CD8-positive, alpha-beta memory T cell (primary cell): ENCODE measurements around the gene FOXK1. TPM values are rescaled to one million over a fixed set of nuclear protein-coding genes. Genes with fewer than 3 reads are reported as not detected.

ENCODE experiments used
- CTCF ChIA-PET: fragments of 350-600 bp; sonication (Branson Sonifier 250); formaldehyde crosslinking; loops from one replicate; lab custom pipeline; 2021; ENCODE audit warnings: antibody characterized with exemption; lab: Charles Lee
- POLR2A ChIA-PET: fragments of 350-600 bp; sonication (Branson Sonifier 250); formaldehyde crosslinking; loops from one replicate; lab custom pipeline; 2021; ENCODE audit warnings: antibody characterized with exemption; lab: Charles Lee
- DNase-seq, 5 donors: peaks; one replicate each; pipeline versions ENCODE4 v3.0.0 to v3.0.0-alpha.2; 2020 to 2022; ENCODE audit warnings: mixed read lengths in 1 of 5
- H3K27ac ChIP-seq: one replicate; pipeline ENCODE4 v1.7.0; 2013; ENCODE audit warnings: low read depth, mild to moderate bottlenecking, low read length, moderate library complexity
- H3K27me3 ChIP-seq: 2 replicates; pipeline ENCODE4 v1.7.0; 2013; ENCODE audit warnings: low read length, mild to moderate bottlenecking; ENCODE audit not compliant: insufficient read depth, poor library complexity, severe bottlenecking
- H3K36me3 ChIP-seq: 2 replicates; pipeline ENCODE4 v1.7.0; 2013; ENCODE audit warnings: mild to moderate bottlenecking, low read length, moderate library complexity; ENCODE audit not compliant: insufficient read depth
- H3K4me1 ChIP-seq: 2 replicates; pipeline ENCODE4 v1.7.0; 2013; ENCODE audit warnings: mild to moderate bottlenecking, low read length, moderate library complexity; ENCODE audit not compliant: insufficient read depth
- H3K4me3 ChIP-seq: 2 replicates; pipeline ENCODE4 v1.7.0; 2013; ENCODE audit warnings: mild to moderate bottlenecking, low read length
- H3K9me3 ChIP-seq: 2 replicates; pipeline ENCODE4 v1.7.0; 2013; ENCODE audit warnings: mild to moderate bottlenecking, low read length
- H3K27ac Mint-ChIP-seq, 8 donors: one replicate each; pipeline ENCODE4 v1.8.0; 2020 to 2021; ENCODE audit warnings: mixed read lengths in 8 of 8, mild to moderate bottlenecking in 6 of 8, inconsistent platforms in 3 of 8, moderate library complexity in 3 of 8
- H3K27me3 Mint-ChIP-seq, 2 donors: one replicate each; pipeline ENCODE4 v1.8.0; 2020 to 2021; ENCODE audit warnings: mixed read lengths in 2 of 2, mild to moderate bottlenecking in 1 of 2, moderate library complexity in 1 of 2
- H3K36me3 Mint-ChIP-seq, 3 donors: one replicate each; pipeline ENCODE4 v1.8.0; 2020 to 2021; ENCODE audit warnings: mixed read lengths in 3 of 3, inconsistent platforms in 1 of 3, mild to moderate bottlenecking in 1 of 3
- H3K4me1 Mint-ChIP-seq, 3 donors: one replicate each; pipeline ENCODE4 v1.8.0; 2020 to 2021; ENCODE audit warnings: mixed read lengths in 3 of 3, inconsistent platforms in 1 of 3, mild to moderate bottlenecking in 1 of 3
- H3K4me3 Mint-ChIP-seq, 7 donors: one replicate each; pipeline ENCODE4 v1.8.0; 2020 to 2021; ENCODE audit warnings: mixed read lengths in 7 of 7, mild to moderate bottlenecking in 6 of 7, moderate library complexity in 4 of 7, inconsistent platforms in 2 of 7
- H3K9me3 Mint-ChIP-seq, 5 donors: one replicate each; pipeline ENCODE4 v1.8.0; 2020 to 2022; ENCODE audit warnings: mixed read lengths in 5 of 5, mild to moderate bottlenecking in 3 of 5, moderate library complexity in 2 of 5, inconsistent platforms in 1 of 5
- polyA plus RNA-seq: library from polyadenylated mRNA; unstranded; fragments of 300-500 nt; fragmentation: Illumina TruSeq; gene quantifications from one replicate; pipeline ENCODE4 v1.2.3, GENCODE V29; 2021
- total RNA-seq, 2 experiments: library from RNA; stranded (reverse); gene quantifications; one replicate each; pipeline ENCODE4 v1.2.3, GENCODE V29; 2021

Gene FOXK1
- total and polyA plus RNA-seq, 3 experiments from 2014 or later = 4.5 to 38.4 (median 35.6) TPM

GRCh38 chr7:4768597-4769569, 86.8 kb downstream of the FOXK1 start:
- Histone ChIP-seq H3K4me3 (no peak overlapping the region), H3K27ac (no peak overlapping the region), H3K27me3 (no peaks in the 10 kb centered on the region), H3K9me3 (no peaks in the 10 kb centered on the region), H3K36me3 (peaks cover under 1% of the 10 kb centered on the region), H3K4me1 (no peaks in the 10 kb centered on the region)
- Mint-ChIP-seq H3K27me3 (no peaks in the 10 kb centered on the region), H3K9me3 (no peaks in the 10 kb centered on the region), H3K27ac (peak overlapping the region in 1 of 8 donors; percentile 27), H3K4me1 (peaks cover 4 to 11% (median 4%) of the 10 kb centered on the region in 3 donors), H3K36me3 (peaks cover 0 to 24% (median 1%) of the 10 kb centered on the region in 3 donors), H3K4me3 (peak overlapping the region in 1 of 7 donors; percentile 24)
- DNase-seq = no peak
- POLR2A ChIA-PET = no interaction called here
- CTCF ChIA-PET = no interaction called here

DNA sequence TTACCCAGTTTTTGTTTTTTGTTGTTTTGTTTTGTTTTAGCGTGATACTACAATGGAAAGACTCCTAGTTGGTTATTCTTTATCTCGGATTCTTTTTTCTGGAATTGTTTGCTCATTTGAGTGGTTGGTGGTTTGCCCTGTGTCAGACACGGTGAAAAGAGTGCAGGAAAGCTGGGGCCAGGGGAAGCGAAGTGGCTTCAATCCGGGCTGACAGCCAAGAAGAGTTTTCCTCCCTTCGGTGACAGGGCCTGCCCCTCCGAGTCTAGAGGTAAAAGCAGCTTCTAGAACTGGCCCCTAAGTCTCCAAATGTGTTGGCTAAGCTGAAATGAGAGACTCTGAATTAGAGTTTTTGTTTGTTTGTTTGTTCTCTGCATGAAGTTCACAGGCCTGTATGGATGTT, 87.7 kb downstream of the FOXK1 start:
- Mint-ChIP-seq H3K36me3 (peaks cover 0 to 16% (median 1%) of the 10 kb centered on the region in 3 donors), H3K4me3 (no peak overlapping the region), H3K4me1 (peaks cover 10 to 20% (median 12%) of the 10 kb centered on the region in 3 donors), H3K27me3 (no peaks in the 10 kb centered on the region), H3K9me3 (no peaks in the 10 kb centered on the region), H3K27ac (peak overlapping the region in 3 of 8 donors; percentile 3 to 19 (median 11))
- Histone ChIP-seq H3K36me3 (no peaks in the 10 kb centered on the region), H3K4me1 (peaks cover 6% of the 10 kb centered on the region), H3K27me3 (no peaks in the 10 kb centered on the region), H3K4me3 (no peak overlapping the region), H3K27ac (no peak overlapping the region), H3K9me3 (no peaks in the 10 kb centered on the region)
- ChIA-PET POLR2A (no interaction called here), CTCF (no interaction called here)
- no peak for DNase-seq

DNA sequence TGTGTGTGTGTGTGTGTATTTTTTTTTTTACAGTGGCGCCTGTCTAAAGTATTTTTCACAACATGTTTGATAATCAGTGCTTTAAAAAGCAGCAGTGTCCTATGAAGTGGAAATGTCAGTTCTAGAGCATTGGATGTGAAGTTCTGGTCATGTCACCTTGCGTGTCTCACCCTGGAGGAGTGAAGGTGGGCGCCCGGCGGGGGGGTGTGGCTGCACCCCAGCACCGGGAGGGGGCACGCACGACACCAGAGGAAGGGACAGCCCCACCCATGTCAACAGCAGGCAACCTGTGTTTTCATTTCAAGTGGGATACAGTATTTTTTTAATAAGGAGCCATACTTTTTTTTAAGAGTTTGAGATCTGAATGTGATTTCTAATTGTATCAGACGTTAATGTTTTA, 88.8 kb downstream of the FOXK1 start:
- H3K4me3 ChIP-seq = no peak overlapping the region
- H3K9me3 Mint-ChIP-seq = no peaks in the 10 kb centered on the region
- peaks cover 0 to 22% (median 3%) of the 10 kb centered on the region in 3 donors for H3K36me3 Mint-ChIP-seq
- peak overlapping the region in 3 of 8 donors; percentile 70 to 87 (median 73) for H3K27ac Mint-ChIP-seq
- H3K27me3 Mint-ChIP-seq = peaks cover 0 to 2% of the 10 kb centered on the region in 2 donors
- H3K4me3 Mint-ChIP-seq = peak overlapping the region in 1 of 7 donors; percentile 66
- DNase-seq = no peak
- peaks cover 18 to 30% (median 22%) of the 10 kb centered on the region in 3 donors for H3K4me1 Mint-ChIP-seq
- POLR2A ChIA-PET = no interaction called here
- no peak overlapping the region for H3K27ac ChIP-seq
- no peaks in the 10 kb centered on the region for H3K36me3 ChIP-seq
- CTCF ChIA-PET = no interaction called here
- H3K4me1 ChIP-seq = peaks cover 8% of the 10 kb centered on the region
- no peaks in the 10 kb centered on the region for H3K27me3 ChIP-seq
- H3K9me3 ChIP-seq = no peaks in the 10 kb centered on the region

- POLR2A ChIA-PET = no interaction called here
- no peak for DNase-seq
- Histone ChIP-seq H3K27ac (no peak overlapping the region), H3K27me3 (no peaks in the 10 kb centered on the region), H3K4me1 (peaks cover 17% of the 10 kb centered on the region), H3K9me3 (no peaks in the 10 kb centered on the region), H3K4me3 (no peak overlapping the region), H3K36me3 (no peaks in the 10 kb centered on the region)
- peak overlapping the region in 3 of 8 donors; percentile 36 to 65 (median 46) for H3K27ac Mint-ChIP-seq
- peaks cover 0 to 24% (median 4%) of the 10 kb centered on the region in 3 donors for H3K36me3 Mint-ChIP-seq
- CTCF ChIA-PET = no interaction called here
- no peaks in the 10 kb centered on the region for H3K9me3 Mint-ChIP-seq
- no peak overlapping the region for H3K4me3 Mint-ChIP-seq
- peaks cover 22 to 38% (median 29%) of the 10 kb centered on the region in 3 donors for H3K4me1 Mint-ChIP-seq
- peaks cover 0 to 2% of the 10 kb centered on the region in 2 donors for H3K27me3 Mint-ChIP-seq
These were observed 89.6 kb downstream of the FOXK1 start for GRCh38 chr7:4771737-4772136.

GRCh38 chr7:4772306-4772705, 90.2 kb downstream of the FOXK1 start:
- H3K9me3 ChIP-seq = no peaks in the 10 kb centered on the region
- ChIA-PET POLR2A (no interaction called here), CTCF (no interaction called here)
- Mint-ChIP-seq H3K27me3 (peaks cover 0 to 2% of the 10 kb centered on the region in 2 donors), H3K27ac (peak overlapping the region in 2 of 8 donors; percentile 42 to 54), H3K4me1 (peaks cover 26 to 43% (median 34%) of the 10 kb centered on the region in 3 donors), H3K9me3 (no peaks in the 10 kb centered on the region), H3K36me3 (peaks cover 0 to 25% (median 4%) of the 10 kb centered on the region in 3 donors), H3K4me3 (no peak overlapping the region)
- no peak overlapping the region for H3K27ac ChIP-seq
- no peaks in the 10 kb centered on the region for H3K36me3 ChIP-seq
- no peak overlapping the region for H3K4me3 ChIP-seq
- no peaks in the 10 kb centered on the region for H3K27me3 ChIP-seq
- no peak for DNase-seq
- peaks cover 21% of the 10 kb centered on the region for H3K4me1 ChIP-seq

DNA sequence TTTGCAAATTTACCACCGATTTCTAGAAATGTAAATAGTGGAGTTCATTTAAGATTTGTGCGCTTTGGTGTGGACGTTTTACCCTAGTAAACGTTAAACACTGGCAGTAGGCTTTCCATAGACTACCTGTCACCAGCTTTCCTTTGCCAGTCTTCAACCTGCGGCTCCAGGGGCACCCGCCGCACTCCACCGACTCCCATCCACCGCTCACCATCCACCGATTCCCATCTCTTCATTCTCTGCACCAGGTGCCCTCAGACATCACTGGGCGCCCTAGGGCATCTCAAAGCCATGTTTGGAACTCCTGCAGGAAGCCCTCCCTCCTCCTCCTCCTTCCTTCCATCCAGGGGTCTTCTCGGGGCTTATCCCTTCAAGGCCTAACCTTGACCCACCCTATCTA, 91.9 kb downstream of the FOXK1 start:
- DNase-seq = no peak
- Histone ChIP-seq H3K9me3 (no peaks in the 10 kb centered on the region), H3K36me3 (no peaks in the 10 kb centered on the region), H3K27me3 (no peaks in the 10 kb centered on the region), H3K4me1 (peaks cover 32% of the 10 kb centered on the region), H3K27ac (no peak overlapping the region), H3K4me3 (no peak overlapping the region)
- peaks cover 37 to 56% (median 46%) of the 10 kb centered on the region in 3 donors for H3K4me1 Mint-ChIP-seq
- H3K27ac Mint-ChIP-seq = peak overlapping the region in 7 of 8 donors; percentile 87 to 99 (median 98)
- ChIA-PET POLR2A (no interaction called here), CTCF (interaction anchor here (0.8 kb wide), 1 partner anchor 20 kb away, joined by 3 read pairs; no protein-coding TSS in a partner anchor)
- peaks cover 0 to 28% (median 2%) of the 10 kb centered on the region in 3 donors for H3K36me3 Mint-ChIP-seq
- peak overlapping the region; percentile 97 to 99 (median 99) for H3K4me3 Mint-ChIP-seq
- H3K27me3 Mint-ChIP-seq = peaks cover 0 to 2% of the 10 kb centered on the region in 2 donors
- no peaks in the 10 kb centered on the region for H3K9me3 Mint-ChIP-seq

- H3K4me3 Mint-ChIP-seq = peak overlapping the region; percentile 97 to 99 (median 99)
- Histone ChIP-seq H3K27ac (peak overlapping the region; percentile 93), H3K9me3 (no peaks in the 10 kb centered on the region), H3K4me1 (peaks cover 32% of the 10 kb centered on the region), H3K4me3 (peak overlapping the region; percentile 100), H3K36me3 (no peaks in the 10 kb centered on the region), H3K27me3 (no peaks in the 10 kb centered on the region)
- no peak for DNase-seq
- ChIA-PET CTCF (interaction anchor here (0.8 to 2.1 kb wide), 8 partner anchors 18 to 311 kb away, joined by 3 to 16 read pairs (median 4); partner anchors contain the start of gene FOXK1), POLR2A (interaction anchor here (0.7 to 1.9 kb wide), 11 partner anchors 18 to 1882 kb away, joined by 3 to 33 read pairs (median 4); partner anchors contain the start of genes RBAK and RNF216)
- H3K4me1 Mint-ChIP-seq = peaks cover 35 to 58% (median 46%) of the 10 kb centered on the region in 3 donors
- peaks cover 0 to 29% (median 2%) of the 10 kb centered on the region in 3 donors for H3K36me3 Mint-ChIP-seq
- H3K27me3 Mint-ChIP-seq = peaks cover 0 to 2% of the 10 kb centered on the region in 2 donors
- peak overlapping the region; percentile 97 to 99 (median 99) for H3K27ac Mint-ChIP-seq
- no peaks in the 10 kb centered on the region for H3K9me3 Mint-ChIP-seq
These were observed 92.7 kb downstream of the FOXK1 start for GRCh38 chr7:4774658-4775249.
